Progenitor cell of endocrine pancreas (in vitro differentiated cells): ENCODE measurements around the gene S1PR4. TPM values are rescaled to one million over a fixed set of nuclear protein-coding genes. Genes with fewer than 3 reads are reported as not detected.

Source experiments
- DNase-seq: peaks from one replicate; pipeline ENCODE4 v3.0.0; 2021; ENCODE audit warnings: low spot score; ENCODE audit not compliant: unreplicated experiment
- H3K27ac Mint-ChIP-seq: 2 replicates; pipeline ENCODE4 v1.8.0; 2021; ENCODE audit warnings: mild to moderate bottlenecking, moderate library complexity, mixed read lengths
- H3K27me3 Mint-ChIP-seq: 2 replicates; pipeline ENCODE4 v1.8.0; 2021; ENCODE audit warnings: mixed read lengths
- H3K36me3 Mint-ChIP-seq: 2 replicates; pipeline ENCODE4 v1.8.0; 2022; ENCODE audit warnings: mixed read lengths; ENCODE audit not compliant: insufficient read depth
- H3K4me1 Mint-ChIP-seq: 2 replicates; pipeline ENCODE4 v1.8.0; 2021; ENCODE audit warnings: low read depth, mixed read lengths
- H3K4me3 Mint-ChIP-seq: 2 replicates; pipeline ENCODE4 v1.8.0; 2021; ENCODE audit warnings: low read depth, mild to moderate bottlenecking, moderate library complexity, mixed read lengths
- H3K9me3 Mint-ChIP-seq: 2 replicates; pipeline ENCODE4 v1.8.0; 2021; ENCODE audit warnings: low read depth, mixed read lengths
- CTCF ChIP-seq: fragments of 200-600 bp; sonication (generic); IDR thresholded peaks from one replicate; pipeline ENCODE4 v1.5.0; 2021; ENCODE audit warnings: antibody characterized with exemption, mild to moderate bottlenecking; ENCODE audit not compliant: unreplicated experiment
- total RNA-seq: library from RNA; stranded (reverse); gene quantifications from 2 replicates; pipeline ENCODE4 v1.2.1, GENCODE V29; 2021

S1PR4 gene
- total RNA-seq, 1 donor from 2014 or later: not detected

GRCh38 chr19:3192228-3192635 lies 13.7 kb downstream of the S1PR4 start:
- no peak for DNase-seq
- Mint-ChIP-seq H3K27ac (no peak overlapping the region), H3K9me3 (no peaks in the 10 kb centered on the region), H3K27me3 (no peaks in the 10 kb centered on the region), H3K36me3 (peaks cover 7% of the 10 kb centered on the region), H3K4me1 (peaks cover 2% of the 10 kb centered on the region), H3K4me3 (no peak overlapping the region)
- no peak for TF ChIP-seq CTCF

GRCh38 chr19:3192684-3193083 lies 14.1 kb downstream of the S1PR4 start:
- Mint-ChIP-seq H3K36me3 (peaks cover 7% of the 10 kb centered on the region), H3K27me3 (no peaks in the 10 kb centered on the region), H3K4me3 (no peak overlapping the region), H3K9me3 (no peaks in the 10 kb centered on the region), H3K4me1 (peaks cover 2% of the 10 kb centered on the region), H3K27ac (no peak overlapping the region)
- TF ChIP-seq CTCF: no peak
- no peak for DNase-seq

DNA sequence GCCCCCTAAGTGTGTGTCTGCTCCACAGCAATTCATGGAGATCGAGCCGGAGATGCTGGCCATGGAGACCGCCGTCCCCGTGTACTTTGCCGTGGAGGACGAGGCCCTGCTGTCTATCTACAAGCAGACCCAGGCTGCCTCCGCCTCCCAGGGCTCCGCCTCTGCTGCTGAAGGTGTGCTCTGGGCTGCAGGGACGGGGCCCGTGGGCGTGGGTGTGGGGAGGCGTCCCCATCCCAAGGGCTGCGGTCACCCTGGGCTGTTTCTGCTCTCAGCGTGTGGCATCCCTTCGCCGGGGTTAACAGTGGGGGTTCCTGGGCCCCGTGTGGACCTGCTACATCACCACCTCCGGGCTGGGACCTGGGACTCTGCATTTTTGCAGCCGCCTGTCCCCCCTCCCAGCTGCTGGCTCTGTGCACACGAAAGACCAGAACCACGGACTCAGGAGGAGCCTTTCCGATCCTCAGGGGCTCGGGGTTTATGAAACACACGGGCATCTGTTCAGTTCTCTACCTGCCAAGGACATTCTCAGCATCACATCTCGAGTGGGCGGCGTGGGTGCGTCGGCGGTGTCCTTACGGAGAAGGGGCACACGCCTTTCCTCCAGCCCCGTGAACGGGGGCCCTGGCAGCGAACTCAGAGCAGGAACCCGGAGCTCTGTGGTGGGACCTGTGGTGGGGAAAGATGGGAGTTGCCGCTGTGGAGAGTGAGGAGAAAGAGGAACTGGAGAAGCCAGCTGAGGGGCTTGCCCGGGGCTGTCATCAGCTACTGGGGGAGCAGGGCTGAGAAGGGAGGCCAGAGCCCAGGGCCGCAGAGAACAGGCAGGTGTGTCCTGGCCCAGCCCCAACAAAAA lies 14.9 kb downstream of the S1PR4 start:
- no peak for DNase-seq
- Mint-ChIP-seq H3K36me3 (peaks cover 7% of the 10 kb centered on the region), H3K4me1 (peaks cover under 1% of the 10 kb centered on the region)

GRCh38 chr19:3194106-3195087 lies 15.8 kb downstream of the S1PR4 start:
- Mint-ChIP-seq H3K9me3 (no peaks in the 10 kb centered on the region), H3K36me3 (peaks cover 7% of the 10 kb centered on the region), H3K27me3 (no peaks in the 10 kb centered on the region), H3K4me3 (no peak overlapping the region), H3K4me1 (no peaks in the 10 kb centered on the region), H3K27ac (no peak overlapping the region)
- TF ChIP-seq CTCF: no peak
- DNase-seq: no peak

More for the DNA sequence above, 14.9 kb downstream of the S1PR4 start:
- no peaks in the 10 kb centered on the region for H3K9me3 Mint-ChIP-seq
- no peaks in the 10 kb centered on the region for H3K27me3 Mint-ChIP-seq
- TF ChIP-seq CTCF: no peak
- no peak overlapping the region for H3K4me3 Mint-ChIP-seq
- H3K27ac Mint-ChIP-seq: no peak overlapping the region
